IPS-20b (cell line): ENCODE measurements around the gene B9D1.

ENCODE experiments used
- H3K27ac ChIP-seq: one replicate; pipeline ENCODE4 v1.5.1; 2013; ENCODE audit warnings: low read length
- H3K27me3 ChIP-seq: 2 replicates; pipeline ENCODE4 v1.6.1; 2013; ENCODE audit warnings: mild to moderate bottlenecking, low read length, inconsistent platforms; ENCODE audit not compliant: insufficient read depth
- H3K36me3 ChIP-seq: 2 replicates; pipeline ENCODE4 v1.6.1; 2013; ENCODE audit warnings: low read depth, mild to moderate bottlenecking, inconsistent platforms, low read length, moderate library complexity; ENCODE audit not compliant: insufficient read depth
- H3K4me1 ChIP-seq: 2 replicates; pipeline ENCODE4 v1.6.1; 2013; ENCODE audit warnings: mild to moderate bottlenecking, control low read depth, inconsistent platforms, low read length, moderate library complexity; ENCODE audit not compliant: insufficient read depth
- H3K4me3 ChIP-seq: 2 replicates; pipeline ENCODE4 v1.5.1; 2013; ENCODE audit warnings: mild to moderate bottlenecking, low read length, inconsistent platforms
- H3K9ac ChIP-seq: 2 replicates; pipeline ENCODE4 v1.6.1; 2013; ENCODE audit warnings: low read depth, mild to moderate bottlenecking, inconsistent platforms, low read length, moderate library complexity
- H3K9me3 ChIP-seq: 2 replicates; pipeline ENCODE4 v1.6.1; 2013; ENCODE audit warnings: mild to moderate bottlenecking, low read depth, low read length, inconsistent platforms; ENCODE audit not compliant: insufficient read depth

The B9D1 gene

DNA sequence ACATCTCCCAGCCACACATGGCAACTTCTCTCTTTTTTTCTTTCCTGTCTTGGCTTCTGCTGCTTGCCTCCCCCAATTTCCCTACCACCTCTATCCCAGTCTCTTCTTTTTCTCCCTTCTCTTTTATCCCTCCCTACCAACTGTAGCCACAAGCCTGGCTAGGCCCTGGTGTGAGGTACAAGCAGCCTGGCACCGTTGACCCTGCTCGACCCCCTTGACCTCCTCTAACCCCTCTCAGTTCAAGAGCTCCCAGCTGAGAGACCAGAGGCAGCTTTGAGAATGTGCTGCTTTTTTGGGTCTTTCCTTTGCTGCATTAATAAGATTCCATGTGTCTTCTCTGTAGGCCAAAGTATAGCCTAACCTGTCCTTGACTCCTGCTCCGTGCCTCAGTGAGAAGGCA is 32.3 kb downstream of the B9D1 start:
- peaks cover 7% of the 10 kb centered on the region for H3K9me3 ChIP-seq
- H3K4me1 ChIP-seq: no peaks in the 10 kb centered on the region
- H3K27me3 ChIP-seq: no peaks in the 10 kb centered on the region
- no peak overlapping the region for H3K4me3 ChIP-seq
- H3K27ac ChIP-seq: no peak overlapping the region
- peaks cover 7% of the 10 kb centered on the region; the same call in 1 of the 2 replicates for H3K36me3 ChIP-seq
- H3K9ac ChIP-seq: no peak overlapping the region

- H3K4me3 ChIP-seq: no peak overlapping the region
- no peaks in the 10 kb centered on the region for H3K27me3 ChIP-seq
- H3K9me3 ChIP-seq: peaks cover 11% of the 10 kb centered on the region
- no peak overlapping the region for H3K9ac ChIP-seq
- no peak overlapping the region for H3K27ac ChIP-seq
- H3K4me1 ChIP-seq: no peaks in the 10 kb centered on the region
- peaks cover 11% of the 10 kb centered on the region; the same call in 1 of the 2 replicates for H3K36me3 ChIP-seq
Observed at GRCh38 chr17:19329839-19330238, 32.7 kb downstream of the B9D1 start.

- Histone ChIP-seq H3K9ac (no peak overlapping the region), H3K27me3 (no peaks in the 10 kb centered on the region), H3K27ac (no peak overlapping the region), H3K9me3 (peaks cover 12% of the 10 kb centered on the region), H3K4me3 (no peak overlapping the region), H3K4me1 (no peaks in the 10 kb centered on the region), H3K36me3 (peaks cover 13% of the 10 kb centered on the region; the same call in 1 of the 2 replicates)
Observed at GRCh38 chr17:19329136-19329535, 33.4 kb downstream of the B9D1 start.

DNA sequence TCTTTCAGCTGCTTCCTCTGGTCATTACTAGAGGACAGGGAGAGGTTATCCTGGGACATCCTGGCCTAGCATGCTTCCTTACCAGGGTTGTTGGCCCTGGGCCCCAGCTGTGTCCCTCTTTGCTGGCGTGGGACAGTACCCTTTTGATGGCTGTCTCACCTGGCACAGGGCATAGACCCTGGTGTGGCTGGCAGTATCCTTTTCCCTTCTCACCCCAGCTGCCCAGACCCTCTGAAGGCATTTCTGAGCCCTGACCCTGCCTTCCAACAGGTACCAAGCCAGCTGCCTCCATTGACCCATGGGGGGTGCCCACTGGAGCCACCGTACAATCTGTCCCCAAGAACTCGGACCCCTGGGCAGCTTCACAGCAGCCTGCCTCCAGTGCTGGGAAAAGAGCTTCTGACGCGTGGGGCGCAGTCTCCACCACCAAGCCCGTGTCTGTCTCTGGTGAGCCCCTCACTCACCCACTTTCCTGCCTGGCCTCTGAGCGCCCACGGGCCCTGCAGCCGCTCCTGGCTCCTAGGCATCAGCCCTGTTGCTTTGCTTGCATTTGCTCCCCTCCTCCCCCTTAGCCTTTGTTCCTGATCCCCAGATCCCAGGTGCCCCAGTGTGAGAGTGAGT is 34.0 kb downstream of the B9D1 start:
- Histone ChIP-seq H3K9ac (no peak overlapping the region), H3K9me3 (peaks cover 12% of the 10 kb centered on the region), H3K4me3 (no peak overlapping the region), H3K36me3 (peaks cover 17% of the 10 kb centered on the region; the same call in 1 of the 2 replicates), H3K27me3 (no peaks in the 10 kb centered on the region), H3K27ac (no peak overlapping the region), H3K4me1 (no peaks in the 10 kb centered on the region)

DNA sequence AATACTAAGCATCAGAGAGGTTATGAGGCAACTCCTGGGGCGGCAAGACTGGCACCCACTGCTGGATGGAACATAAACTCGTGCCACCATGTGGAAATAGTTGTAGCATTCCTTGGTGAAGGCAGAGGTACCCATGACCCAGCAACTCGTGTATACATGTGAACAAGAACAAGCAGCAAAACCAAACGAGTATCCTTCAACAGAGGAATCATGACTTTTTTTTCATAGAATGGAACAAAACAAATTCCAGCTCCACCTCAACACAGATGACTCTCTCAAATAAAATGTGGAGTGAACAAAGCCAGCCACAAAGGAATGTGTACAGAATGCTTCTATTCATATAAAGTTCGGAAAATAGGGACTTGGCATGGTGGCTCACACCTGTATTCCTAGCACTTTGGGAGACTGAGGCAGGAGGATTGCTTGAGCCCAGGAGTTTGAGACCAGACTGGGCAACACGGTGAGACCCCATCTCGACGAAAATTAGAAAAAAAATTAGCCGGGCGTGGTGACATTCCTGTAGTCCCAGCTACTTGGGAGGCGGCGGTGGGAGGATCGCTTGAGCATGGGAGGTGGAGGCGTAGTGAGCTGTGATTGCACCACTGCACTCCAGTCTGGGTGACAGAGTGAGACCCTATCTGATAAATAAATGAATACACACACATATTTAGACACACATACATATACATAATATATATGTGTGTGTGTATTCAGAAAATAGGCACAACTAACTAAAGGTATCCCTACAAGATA is 35.3 kb downstream of the B9D1 start:
- H3K4me1 ChIP-seq: no peaks in the 10 kb centered on the region
- H3K36me3 ChIP-seq: peaks cover 24% of the 10 kb centered on the region
- peaks cover 12% of the 10 kb centered on the region for H3K9me3 ChIP-seq
- H3K27ac ChIP-seq: no peak overlapping the region
- H3K27me3 ChIP-seq: no peaks in the 10 kb centered on the region
- no peak overlapping the region for H3K4me3 ChIP-seq
- H3K9ac ChIP-seq: no peak overlapping the region

- Histone ChIP-seq H3K27ac (no peak overlapping the region), H3K9me3 (peaks cover 12% of the 10 kb centered on the region), H3K27me3 (no peaks in the 10 kb centered on the region), H3K4me3 (no peak overlapping the region), H3K36me3 (peaks cover 16% of the 10 kb centered on the region), H3K4me1 (no peaks in the 10 kb centered on the region; the same call in 1 of the 2 replicates), H3K9ac (no peak overlapping the region)
Observed at GRCh38 chr17:19325542-19325941, 37.0 kb downstream of the B9D1 start.

DNA sequence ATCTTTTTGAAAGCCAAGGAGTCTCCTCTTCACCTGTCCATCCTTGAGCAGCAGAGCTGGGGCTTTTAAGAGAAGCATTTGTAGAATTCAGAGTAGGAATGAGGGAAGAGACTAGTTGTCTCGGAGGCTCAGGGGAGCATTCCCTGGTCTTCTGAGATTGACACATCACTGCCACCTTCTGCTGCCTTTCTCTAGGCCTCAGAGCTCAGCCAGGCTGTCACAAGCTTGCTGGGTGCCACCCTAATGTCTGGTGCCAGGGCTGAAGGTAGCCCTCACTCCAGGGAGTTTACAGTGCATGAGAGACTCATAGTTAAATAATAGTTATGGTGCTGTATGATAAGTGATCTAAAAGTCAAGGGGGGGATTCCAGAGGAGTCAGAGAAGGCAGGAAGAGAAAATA is 39.7 kb downstream of the B9D1 start:
- Histone ChIP-seq H3K9me3 (peaks cover 12% of the 10 kb centered on the region), H3K27ac (no peak overlapping the region), H3K4me3 (no peak overlapping the region), H3K4me1 (no peaks in the 10 kb centered on the region; the same call in 1 of the 2 replicates), H3K36me3 (peaks cover 16% of the 10 kb centered on the region), H3K9ac (no peak overlapping the region), H3K27me3 (no peaks in the 10 kb centered on the region)

- Histone ChIP-seq H3K9ac (no peak overlapping the region), H3K27ac (no peak overlapping the region), H3K27me3 (no peaks in the 10 kb centered on the region), H3K4me1 (peaks cover 4% of the 10 kb centered on the region), H3K4me3 (no peak overlapping the region), H3K36me3 (peaks cover 16% of the 10 kb centered on the region), H3K9me3 (peaks cover 12% of the 10 kb centered on the region)
Observed at GRCh38 chr17:19322129-19322505, 40.4 kb downstream of the B9D1 start.

- H3K27me3 ChIP-seq: no peaks in the 10 kb centered on the region
- peaks cover 10% of the 10 kb centered on the region for H3K4me1 ChIP-seq
- H3K4me3 ChIP-seq: no peak overlapping the region
- peaks cover 16% of the 10 kb centered on the region for H3K36me3 ChIP-seq
- no peak overlapping the region for H3K27ac ChIP-seq
- H3K9ac ChIP-seq: no peak overlapping the region
- peaks cover 12% of the 10 kb centered on the region for H3K9me3 ChIP-seq
Observed at GRCh38 chr17:19321481-19322128, 40.9 kb downstream of the B9D1 start.

GRCh38 chr17:19320876-19321275 is 41.6 kb downstream of the B9D1 start:
- Histone ChIP-seq H3K27me3 (no peaks in the 10 kb centered on the region), H3K36me3 (peaks cover 16% of the 10 kb centered on the region), H3K9me3 (peaks cover 9% of the 10 kb centered on the region), H3K4me3 (no peak overlapping the region), H3K4me1 (peaks cover 15% of the 10 kb centered on the region), H3K9ac (no peak overlapping the region), H3K27ac (no peak overlapping the region)

- Histone ChIP-seq H3K36me3 (peaks cover 19% of the 10 kb centered on the region), H3K4me3 (no peak overlapping the region), H3K9me3 (peaks cover 2% of the 10 kb centered on the region; the same call in 1 of the 2 replicates), H3K27ac (no peak overlapping the region), H3K4me1 (peaks cover 15% of the 10 kb centered on the region), H3K27me3 (no peaks in the 10 kb centered on the region), H3K9ac (no peak overlapping the region)
Observed at GRCh38 chr17:19319771-19320505, 42.6 kb downstream of the B9D1 start.
